ENCODE measurements around the gene TSSK3.

TSSK3 gene

GRCh38 chr1:32362474-32363313, at the start of gene TSSK3, which contains the start of gene FAM229A:
Gene TSSK3 (plus strand): TSS chr1:32362539. CDS start chr1:32362702, 163 bp downstream.
Gene FAM229A (minus strand): TSS chr1:32362485. CDS start chr1:32362091, 394 bp downstream.
- DNase-seq (ENCODE audit: low spot score) = no peak

- DNase-seq (ENCODE audit: low spot score) = no peak
Observed at GRCh38 chr1:32316903-32317277, 45.4 kb upstream of the TSSK3 start.

- no peak for DNase-seq (ENCODE audit: low spot score)
Observed at GRCh38 chr1:32318127-32318869, 44.0 kb upstream of the TSSK3 start.

- no peak for DNase-seq (ENCODE audit: low spot score)
Observed at GRCh38 chr1:32321712-32322291, 40.5 kb upstream of the TSSK3 start.

- no peak for DNase-seq (ENCODE audit: low spot score)
Observed at GRCh38 chr1:32327204-32327603, 35.1 kb upstream of the TSSK3 start.

- DNase-seq (ENCODE audit: low spot score) = no peak
Observed at GRCh38 chr1:32329931-32330466, 32.3 kb upstream of the TSSK3 start.

- DNase-seq (ENCODE audit: low spot score) = no peak
Observed at GRCh38 chr1:32330558-32331151, 31.7 kb upstream of the TSSK3 start.

GRCh38 chr1:32331549-32331948, 30.8 kb upstream of the TSSK3 start:
- DNase-seq (ENCODE audit: low spot score) = no peak

GRCh38 chr1:32332290-32333079, 29.9 kb upstream of the TSSK3 start:
- DNase-seq (ENCODE audit: low spot score) = no peak

- DNase-seq (ENCODE audit: low spot score) = no peak
Observed at GRCh38 chr1:32333251-32333963, 28.9 kb upstream of the TSSK3 start.

GRCh38 chr1:32334274-32334861, 28.0 kb upstream of the TSSK3 start:
- no peak for DNase-seq (ENCODE audit: low spot score)

- peak; percentile 56 for DNase-seq (ENCODE audit: low spot score)
Observed at GRCh38 chr1:32334864-32335534, 27.3 kb upstream of the TSSK3 start.

- no peak for DNase-seq (ENCODE audit: low spot score)
Observed at GRCh38 chr1:32335535-32335789, 26.9 kb upstream of the TSSK3 start.

- DNase-seq (ENCODE audit: low spot score) = peak; percentile 66
Observed at GRCh38 chr1:32335790-32336590, 26.3 kb upstream of the TSSK3 start, which contains the start of gene MARCKSL1. Gene MARCKSL1 (minus strand): TSS chr1:32336233. CDS start chr1:32336033, 200 bp downstream.

GRCh38 chr1:32336591-32336932, 25.8 kb upstream of the TSSK3 start:
- DNase-seq (ENCODE audit: low spot score) = no peak

- no peak for DNase-seq (ENCODE audit: low spot score)
Observed at GRCh38 chr1:32336963-32337675, 25.2 kb upstream of the TSSK3 start.

- DNase-seq (ENCODE audit: low spot score) = no peak
Observed at GRCh38 chr1:32337855-32338636, 24.3 kb upstream of the TSSK3 start.

All from hepatic stellate cell (primary cell).